Trophoblast cell (in vitro differentiated cells and primary cell): ENCODE results near the gene NOXA1.

Source experiments
- DNase-seq, 2 donors: peaks; one replicate each; pipeline ENCODE4 v3.0.0-alpha.2; 2016
- H2AFZ ChIP-seq: 2 replicates; pipeline ENCODE4 v1.6.1; 2013; ENCODE audit warnings: low read length, moderate library complexity, mild to moderate bottlenecking; ENCODE audit not compliant: insufficient read depth, poor library complexity
- H2AK5ac ChIP-seq: 2 replicates; pipeline ENCODE4 v1.6.1; 2013; ENCODE audit warnings: mild to moderate bottlenecking, low read length
- H2BK120ac ChIP-seq: 2 replicates; pipeline ENCODE4 v1.6.1; 2013; ENCODE audit warnings: low read length, mild to moderate bottlenecking, moderate library complexity; ENCODE audit not compliant: insufficient read depth, poor library complexity
- H2BK12ac ChIP-seq: 2 replicates; pipeline ENCODE4 v1.6.1; 2013; ENCODE audit warnings: mild to moderate bottlenecking, low read length, moderate library complexity
- H2BK5ac ChIP-seq: 2 replicates; pipeline ENCODE4 v1.6.1; 2013; ENCODE audit warnings: low read length, low read depth, moderate library complexity, mild to moderate bottlenecking; ENCODE audit not compliant: poor library complexity
- H3K14ac ChIP-seq: 2 replicates; pipeline ENCODE4 v1.6.1; 2013; ENCODE audit warnings: mild to moderate bottlenecking, low read length
- H3K18ac ChIP-seq: 2 replicates; pipeline ENCODE4 v1.6.1; 2013; ENCODE audit warnings: mild to moderate bottlenecking, low read length
- H3K23ac ChIP-seq: 2 replicates; pipeline ENCODE4 v1.6.1; 2013; ENCODE audit warnings: low read length
- H3K27ac ChIP-seq: 2 replicates; pipeline ENCODE4 v1.5.1; 2013; ENCODE audit warnings: low read depth, mild to moderate bottlenecking, inconsistent platforms, low read length, moderate library complexity
- H3K27me3 ChIP-seq: 2 replicates; pipeline ENCODE4 v1.6.1; 2013; ENCODE audit warnings: inconsistent platforms, mild to moderate bottlenecking, low read length, moderate library complexity; ENCODE audit not compliant: insufficient read depth
- H3K36me3 ChIP-seq, 2 experiments: 1 replicate in 1 of 2; 2 replicates in 1 of 2; pipeline ENCODE4 v1.6.1; 2013; ENCODE audit warnings: low read length in 2 of 2, mild to moderate bottlenecking in 2 of 2, moderate library complexity in 1 of 2; ENCODE audit not compliant: insufficient read depth in 2 of 2, control insufficient read depth in 1 of 2
- H3K4ac ChIP-seq: 2 replicates; pipeline ENCODE4 v1.6.1; 2013; ENCODE audit warnings: low read depth, mild to moderate bottlenecking, low read length, moderate library complexity
- H3K4me1 ChIP-seq, 2 experiments: 1 replicate in 1 of 2; 2 replicates in 1 of 2; pipeline ENCODE4 v1.6.1; 2013; ENCODE audit warnings: low read length in 2 of 2, mild to moderate bottlenecking in 2 of 2, moderate library complexity in 1 of 2; ENCODE audit not compliant: insufficient read depth in 2 of 2, control insufficient read depth in 1 of 2
- H3K4me2 ChIP-seq: 2 replicates; pipeline ENCODE4 v1.6.1; 2013; ENCODE audit warnings: inconsistent platforms, mild to moderate bottlenecking, low read length, moderate library complexity
- H3K4me3 ChIP-seq: 2 replicates; pipeline ENCODE4 v1.5.1; 2013; ENCODE audit warnings: mild to moderate bottlenecking, low read depth, low read length, inconsistent platforms
- H3K79me1 ChIP-seq: one replicate; pipeline ENCODE4 v1.6.1; 2013; ENCODE audit warnings: low read length
- H3K79me2 ChIP-seq: 2 replicates; pipeline ENCODE4 v1.6.1; 2013; ENCODE audit warnings: low read length, mild to moderate bottlenecking; ENCODE audit not compliant: control insufficient read depth, insufficient read depth, poor library complexity
- H3K9ac ChIP-seq: 2 replicates; pipeline ENCODE4 v1.6.1; 2013; ENCODE audit warnings: mild to moderate bottlenecking, low read length
- H3K9me3 ChIP-seq: 2 replicates; pipeline ENCODE4 v1.6.1; 2013; ENCODE audit warnings: low read depth, mild to moderate bottlenecking, control low read depth, inconsistent platforms, low read length; ENCODE audit not compliant: insufficient read depth
- H4K12ac ChIP-seq: 2 replicates; pipeline ENCODE4 v1.6.1; 2013; ENCODE audit warnings: low read depth, mild to moderate bottlenecking, low read length, moderate library complexity
- H4K8ac ChIP-seq: 2 replicates; pipeline ENCODE4 v1.6.1; 2013; ENCODE audit warnings: low read depth, mild to moderate bottlenecking, low read length, moderate library complexity
- H4K91ac ChIP-seq: one replicate; pipeline ENCODE4 v1.6.1; 2013; ENCODE audit warnings: low read depth, mild to moderate bottlenecking, low read length, moderate library complexity
- WGBS: extraction: QIAGEN DNeasy Blood & Tissue Kit; methylation state at CpG from one replicate; pipeline ENCODE4 v1.1.7; 2013; ENCODE audit warnings: missing lambda C conversion rate; ENCODE audit not compliant: insufficient read length, insufficient coverage; ENCODE audit errors: extremely low coverage; 5-methylcytosine and 5-hydroxymethylcytosine counted together

The NOXA1 gene

GRCh38 chr9:137459601-137460362, 36.6 kb downstream of the NOXA1 start:
- peaks cover 4% of the 10 kb centered on the region for H3K79me2 ChIP-seq
- no peak overlapping the region for H3K4ac ChIP-seq
- H3K36me3 ChIP-seq, result peaks cover 11 to 19% of the 10 kb centered on the region in 2 experiments
- H2BK120ac ChIP-seq, result peak overlapping the region; percentile 16
- H4K91ac ChIP-seq, result peak overlapping the region; percentile 72
- peak overlapping the region; percentile 53 for H3K18ac ChIP-seq
- H3K9ac ChIP-seq, result peak overlapping the region; percentile 46
- H3K79me1 ChIP-seq, result peaks cover 9% of the 10 kb centered on the region
- H3K23ac ChIP-seq, result no peak overlapping the region
- H2AFZ ChIP-seq, result peak overlapping the region; percentile 94
- H4K8ac ChIP-seq, result peak overlapping the region; percentile 96
- H2AK5ac ChIP-seq, result peak overlapping the region; percentile 13
- peak overlapping the region; percentile 84 for H4K12ac ChIP-seq
- H3K27ac ChIP-seq, result no peak overlapping the region
- no peak for DNase-seq
- H2BK5ac ChIP-seq, result no peak overlapping the region
- H3K14ac ChIP-seq, result peak overlapping the region; percentile 81
- H3K9me3 ChIP-seq, result peaks cover 2% of the 10 kb centered on the region
- peak overlapping the region; percentile 61 for H3K4me3 ChIP-seq
- H3K27me3 ChIP-seq, result peaks cover 2% of the 10 kb centered on the region
- H2BK12ac ChIP-seq, result peak overlapping the region; percentile 0
- WGBS, result no CpG with 5 or more reads among the region's 15 CpGs
- H3K4me1 ChIP-seq, result peaks cover 10 to 16% of the 10 kb centered on the region in 2 experiments
- peak overlapping the region; percentile 81 for H3K4me2 ChIP-seq

DNA sequence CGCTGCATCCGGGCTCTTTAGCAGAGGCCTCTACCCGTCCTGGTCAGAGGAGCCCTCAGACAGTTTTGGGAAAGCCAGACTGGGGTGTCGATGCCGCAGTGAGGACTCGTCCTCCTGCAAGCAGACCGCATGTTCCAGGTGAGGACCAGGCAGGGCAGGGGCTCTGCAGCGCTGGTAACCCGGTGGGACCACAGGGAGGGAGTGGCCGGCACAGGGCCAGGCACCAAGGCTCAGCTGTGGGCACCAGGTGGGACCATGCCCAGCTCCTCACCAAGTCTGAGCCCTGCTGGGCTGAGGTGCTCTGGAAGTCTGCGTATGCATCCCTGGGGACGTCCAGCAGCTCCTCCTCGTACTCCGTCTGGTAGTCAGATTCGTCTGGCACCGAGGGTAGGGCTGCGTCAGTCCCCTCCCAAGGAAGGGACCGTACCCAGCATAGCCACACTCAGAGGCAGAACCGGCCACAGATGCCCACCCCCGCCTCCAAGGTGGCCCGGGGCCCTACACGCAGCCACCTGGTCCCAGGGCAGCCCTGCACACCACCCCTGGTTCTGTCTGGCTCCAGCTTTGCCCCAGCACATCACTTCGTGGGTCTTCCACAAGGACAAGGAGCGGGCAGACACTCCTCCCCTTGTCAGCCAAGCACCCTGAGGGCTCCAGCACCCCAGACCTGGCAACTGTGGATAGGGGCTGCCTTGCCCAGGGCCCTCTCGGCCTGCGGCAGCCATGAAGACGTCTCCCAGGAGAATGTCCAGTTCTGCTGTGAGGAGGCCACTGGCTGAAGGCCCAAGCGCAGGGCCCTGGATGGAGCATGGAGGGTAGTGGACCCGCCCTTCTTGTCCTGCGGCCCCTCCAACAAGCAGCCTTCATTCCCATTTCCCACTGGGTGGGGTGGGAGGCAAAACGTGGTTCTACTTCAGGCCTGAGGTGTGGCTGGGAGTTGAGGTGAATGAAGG, 37.4 kb downstream of the NOXA1 start:
- Histone ChIP-seq H3K9me3 (peaks cover 2% of the 10 kb centered on the region), H3K4me1 (peaks cover 10 to 12% of the 10 kb centered on the region in 2 experiments), H3K79me2 (peaks cover 4% of the 10 kb centered on the region), H3K4me2 (no peak overlapping the region), H2BK120ac (no peak overlapping the region), H3K14ac (no peak overlapping the region), H2BK12ac (no peak overlapping the region), H2BK5ac (no peak overlapping the region), H3K4me3 (no peak overlapping the region), H3K36me3 (peaks cover 5 to 12% of the 10 kb centered on the region in 2 experiments), H3K4ac (no peak overlapping the region), H3K79me1 (peaks cover 9% of the 10 kb centered on the region), H2AK5ac (no peak overlapping the region), H3K9ac (no peak overlapping the region), H3K18ac (no peak overlapping the region), H3K27me3 (peaks cover 2% of the 10 kb centered on the region), H3K27ac (no peak overlapping the region), H2AFZ (no peak overlapping the region), H4K8ac (no peak overlapping the region), H4K12ac (peak overlapping the region; percentile 37), H3K23ac (no peak overlapping the region), H4K91ac (no peak overlapping the region)
- DNase-seq, result no peak
- no CpG with 5 or more reads among the region's 31 CpGs for WGBS

DNA sequence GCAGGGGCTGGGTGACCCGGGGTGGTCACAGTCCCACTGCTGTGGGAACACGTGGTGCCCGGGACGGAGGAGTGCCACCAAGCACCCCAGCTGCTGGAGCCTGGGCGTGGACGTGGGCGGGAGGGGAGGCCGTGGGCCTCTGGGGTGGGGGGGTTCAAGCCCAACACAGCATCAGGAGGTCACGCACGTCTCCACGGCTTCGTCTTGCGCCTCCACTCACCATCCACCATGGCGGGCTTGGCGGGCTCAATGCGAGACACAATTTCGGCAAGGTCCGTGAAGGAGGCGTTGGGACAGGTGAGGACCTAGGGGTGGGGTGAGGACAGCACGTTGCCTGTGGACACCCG, 38.1 kb downstream of the NOXA1 start:
- Histone ChIP-seq H4K8ac (no peak overlapping the region), H3K14ac (no peak overlapping the region), H2BK5ac (no peak overlapping the region), H2AFZ (no peak overlapping the region), H2BK120ac (no peak overlapping the region), H3K4me2 (no peak overlapping the region), H2BK12ac (no peak overlapping the region), H3K4ac (no peak overlapping the region), H3K79me1 (peaks cover 9% of the 10 kb centered on the region), H3K4me1 (peaks cover 10 to 12% of the 10 kb centered on the region in 2 experiments), H3K36me3 (peaks cover 2 to 11% of the 10 kb centered on the region in 2 experiments), H3K18ac (no peak overlapping the region), H3K27me3 (peaks cover 2% of the 10 kb centered on the region), H2AK5ac (no peak overlapping the region), H3K4me3 (no peak overlapping the region), H3K23ac (no peak overlapping the region), H3K9me3 (peaks cover 2% of the 10 kb centered on the region), H4K12ac (no peak overlapping the region), H3K9ac (no peak overlapping the region), H4K91ac (no peak overlapping the region), H3K79me2 (peaks cover 4% of the 10 kb centered on the region), H3K27ac (no peak overlapping the region)
- WGBS, result no CpG with 5 or more reads among the region's 21 CpGs
- DNase-seq, result no peak

- Histone ChIP-seq H2BK120ac (no peak overlapping the region), H3K23ac (no peak overlapping the region), H3K9me3 (peaks cover 2% of the 10 kb centered on the region), H4K91ac (no peak overlapping the region), H2AK5ac (no peak overlapping the region), H2BK12ac (no peak overlapping the region), H3K4ac (no peak overlapping the region), H3K36me3 (peaks cover 2 to 9% of the 10 kb centered on the region in 2 experiments), H3K4me3 (no peak overlapping the region), H3K79me2 (peaks cover 4% of the 10 kb centered on the region), H3K18ac (no peak overlapping the region), H3K79me1 (peaks cover 9% of the 10 kb centered on the region), H3K9ac (no peak overlapping the region), H2AFZ (no peak overlapping the region), H3K4me1 (peaks cover 10 to 12% of the 10 kb centered on the region in 2 experiments), H3K27ac (no peak overlapping the region), H4K8ac (no peak overlapping the region), H3K27me3 (peaks cover 2% of the 10 kb centered on the region), H4K12ac (no peak overlapping the region), H3K14ac (no peak overlapping the region), H2BK5ac (no peak overlapping the region), H3K4me2 (no peak overlapping the region)
- no CpG with 5 or more reads among the region's 52 CpGs for WGBS
- peak; percentile 38 to 58 for DNase-seq
Observed at GRCh38 chr9:137461663-137462395, 38.6 kb downstream of the NOXA1 start.
